Measurements from ENCODE around the gene ANKRD24.
"Not testable (repeated sequence)": the region's sequence is repeated elsewhere in the genome, so short reads cannot be mapped to it uniquely, and the experiment has no call there.

The ANKRD24 gene

GRCh38 chr19:4185413-4186086, 3.1 kb downstream of the ANKRD24 start:
- ATAC-seq (ENCODE audit: low read depth) (no peak), DNase-seq (ENCODE audit: low spot score) (no peak)
- no peak for TF ChIP-seq CTCF (IDR thresholded peaks at IDR 0.05; ENCODE audit: poor library complexity, severe bottlenecking)
- Histone ChIP-seq H3K4me1 (ENCODE audit: insufficient read depth, poor library complexity, severe bottlenecking) (peaks cover 4% of the 10 kb centered on the region), H3K9me3 (ENCODE audit: severe bottlenecking) (no peaks in the 10 kb centered on the region), H3K36me3 (ENCODE audit: low read depth) (peaks cover under 1% of the 10 kb centered on the region), H3K27me3 (ENCODE audit: insufficient read depth, poor library complexity, severe bottlenecking) (no peaks in the 10 kb centered on the region), H3K27ac (ENCODE audit: poor library complexity, severe bottlenecking) (no peak overlapping the region), H3K4me3 (ENCODE audit: severe bottlenecking) (no peak overlapping the region)

- ATAC-seq (ENCODE audit: low read depth): peak; percentile 68
These were observed 3.9 kb downstream of the ANKRD24 start for GRCh38 chr19:4186087-4186993.

GRCh38 chr19:4187313-4188122, 5.0 kb downstream of the ANKRD24 start:
- H3K27me3 ChIP-seq (ENCODE audit: insufficient read depth, poor library complexity, severe bottlenecking): no peaks in the 10 kb centered on the region
- no peak for TF ChIP-seq CTCF (IDR thresholded peaks at IDR 0.05; ENCODE audit: poor library complexity, severe bottlenecking)

More at GRCh38 chr19:4186087-4186993, 3.9 kb downstream of the ANKRD24 start:
- Histone ChIP-seq H3K27ac (ENCODE audit: poor library complexity, severe bottlenecking) (no peak overlapping the region), H3K4me1 (ENCODE audit: insufficient read depth, poor library complexity, severe bottlenecking) (peaks cover 2% of the 10 kb centered on the region), H3K27me3 (ENCODE audit: insufficient read depth, poor library complexity, severe bottlenecking) (no peaks in the 10 kb centered on the region), H3K36me3 (ENCODE audit: low read depth) (no peaks in the 10 kb centered on the region), H3K9me3 (ENCODE audit: severe bottlenecking) (no peaks in the 10 kb centered on the region), H3K4me3 (ENCODE audit: severe bottlenecking) (no peak overlapping the region)
- peak; percentile 73 for TF ChIP-seq CTCF (IDR thresholded peaks at IDR 0.05; ENCODE audit: poor library complexity, severe bottlenecking)
- DNase-seq (ENCODE audit: low spot score): no peak

GRCh38 chr19:4189641-4190040, 7.2 kb downstream of the ANKRD24 start:
- no peak for TF ChIP-seq CTCF (IDR thresholded peaks at IDR 0.05; ENCODE audit: poor library complexity, severe bottlenecking)
- no peak overlapping the region for H3K4me3 ChIP-seq (ENCODE audit: severe bottlenecking)
- no peak for ATAC-seq (ENCODE audit: low read depth)
- no peaks in the 10 kb centered on the region for H3K27me3 ChIP-seq (ENCODE audit: insufficient read depth, poor library complexity, severe bottlenecking)
- no peaks in the 10 kb centered on the region for H3K4me1 ChIP-seq (ENCODE audit: insufficient read depth, poor library complexity, severe bottlenecking)
- H3K36me3 ChIP-seq (ENCODE audit: low read depth): no peaks in the 10 kb centered on the region
- no peaks in the 10 kb centered on the region for H3K9me3 ChIP-seq (ENCODE audit: severe bottlenecking)
- H3K27ac ChIP-seq (ENCODE audit: poor library complexity, severe bottlenecking): no peak overlapping the region
- no peak for DNase-seq (ENCODE audit: low spot score)

More at GRCh38 chr19:4187313-4188122, 5.0 kb downstream of the ANKRD24 start:
- ATAC-seq (ENCODE audit: low read depth) (no peak), DNase-seq (ENCODE audit: low spot score) (no peak)
- Histone ChIP-seq H3K27ac (ENCODE audit: poor library complexity, severe bottlenecking) (no peak overlapping the region), H3K9me3 (ENCODE audit: severe bottlenecking) (no peaks in the 10 kb centered on the region), H3K4me1 (ENCODE audit: insufficient read depth, poor library complexity, severe bottlenecking) (no peaks in the 10 kb centered on the region), H3K36me3 (ENCODE audit: low read depth) (no peaks in the 10 kb centered on the region), H3K4me3 (ENCODE audit: severe bottlenecking) (no peak overlapping the region)

GRCh38 chr19:4192537-4192936, 10.0 kb downstream of the ANKRD24 start:
- not testable (repeated sequence) for H3K27me3 ChIP-seq (ENCODE audit: insufficient read depth, poor library complexity, severe bottlenecking); H3K36me3 ChIP-seq (ENCODE audit: low read depth); ATAC-seq (ENCODE audit: low read depth); H3K4me1 ChIP-seq (ENCODE audit: insufficient read depth, poor library complexity, severe bottlenecking); H3K9me3 ChIP-seq (ENCODE audit: severe bottlenecking); H3K27ac ChIP-seq (ENCODE audit: poor library complexity, severe bottlenecking); DNase-seq (ENCODE audit: low spot score); H3K4me3 ChIP-seq (ENCODE audit: severe bottlenecking)
